Activated naive CD4-positive, alpha-beta T cell treated with anti-CD3 and anti-CD28 coated beads, Interleukin-2, amount 10 ng/mL, durations not matched to agents 7 days and 5 days (primary cell): Measurements from ENCODE around the gene DLG2.

ENCODE experiments used
- CTCF ChIA-PET: fragments of 350-600 bp; sonication (Branson Sonifier 250); formaldehyde crosslinking; loops from one replicate; lab custom pipeline; 2021; ENCODE audit warnings: antibody characterized with exemption; lab: Charles Lee
- DNase-seq: peaks from one replicate; pipeline ENCODE4 v3.0.0-alpha.2; 2020
- H3K27ac Mint-ChIP-seq: one replicate; pipeline ENCODE4 v1.8.0; 2021; ENCODE audit warnings: mild to moderate bottlenecking, moderate library complexity, mixed read lengths
- H3K27me3 Mint-ChIP-seq: one replicate; pipeline ENCODE4 v1.8.0; 2021; ENCODE audit warnings: mild to moderate bottlenecking, mixed read lengths
- H3K36me3 Mint-ChIP-seq: one replicate; pipeline ENCODE4 v1.8.0; 2021; ENCODE audit warnings: mixed read lengths
- H3K4me1 Mint-ChIP-seq: one replicate; pipeline ENCODE4 v1.8.0; 2021; ENCODE audit warnings: mixed read lengths
- H3K4me3 Mint-ChIP-seq: one replicate; pipeline ENCODE4 v1.8.0; 2021; ENCODE audit warnings: mild to moderate bottlenecking, moderate library complexity, mixed read lengths
- H3K9me3 Mint-ChIP-seq: one replicate; pipeline ENCODE4 v1.8.0; 2021; ENCODE audit warnings: mixed read lengths

Gene DLG2

DNA sequence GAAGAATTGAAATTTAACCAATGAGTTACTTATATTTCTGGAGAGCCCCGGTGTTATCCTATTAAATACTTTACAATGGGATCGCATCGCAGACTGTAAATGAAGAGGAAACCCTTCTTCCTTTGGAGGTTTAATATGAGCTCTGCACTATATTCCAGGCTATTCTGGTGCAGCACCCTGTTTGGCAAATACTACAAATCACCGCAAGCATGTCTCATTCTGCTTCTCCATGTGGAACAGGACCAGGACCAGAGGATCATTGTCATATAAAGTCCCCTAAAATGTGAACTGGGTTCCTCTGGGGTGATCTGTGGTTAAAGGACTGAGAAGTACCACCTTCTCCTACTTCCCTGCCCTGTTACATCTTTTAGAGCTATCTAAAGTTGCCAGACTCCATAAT, 703.7 kb downstream of the DLG2 start:
- CTCF ChIA-PET = interaction anchor here (0.7 kb wide), 1 partner anchor 27 kb away, joined by 3 read pairs; no protein-coding TSS in a partner anchor
- no peak overlapping the region for H3K4me3 Mint-ChIP-seq
- H3K36me3 Mint-ChIP-seq = no peaks in the 10 kb centered on the region
- no peaks in the 10 kb centered on the region for H3K27me3 Mint-ChIP-seq
- H3K9me3 Mint-ChIP-seq = peaks cover 2% of the 10 kb centered on the region
- no peaks in the 10 kb centered on the region for H3K4me1 Mint-ChIP-seq
- no peak overlapping the region for H3K27ac Mint-ChIP-seq
- no peak for DNase-seq

DNA sequence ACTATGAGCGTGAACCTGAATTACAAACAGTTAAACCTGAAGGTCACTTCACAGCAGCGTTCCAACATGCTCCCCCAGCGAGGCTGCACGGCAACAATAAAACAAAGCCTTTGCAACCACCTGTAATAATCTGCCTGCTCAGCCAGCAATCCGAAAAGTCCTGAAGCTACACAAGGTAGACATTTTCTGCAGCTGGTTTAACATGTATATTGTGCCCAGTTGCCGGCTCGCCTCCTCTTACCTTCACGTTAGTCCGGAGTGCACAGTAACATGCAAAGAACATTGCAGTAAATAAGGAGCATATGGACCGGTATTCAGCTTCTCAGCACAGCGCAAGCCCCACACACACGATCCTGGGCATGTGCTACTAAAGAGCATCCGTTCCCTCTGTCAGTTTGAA, 704.3 kb downstream of the DLG2 start:
- CTCF ChIA-PET = interaction anchor here (0.7 kb wide), 1 partner anchor 28 kb away, joined by 3 read pairs; no protein-coding TSS in a partner anchor
- H3K4me3 Mint-ChIP-seq = no peak overlapping the region
- no peak overlapping the region for H3K27ac Mint-ChIP-seq
- peaks cover 2% of the 10 kb centered on the region for H3K9me3 Mint-ChIP-seq
- no peaks in the 10 kb centered on the region for H3K36me3 Mint-ChIP-seq
- H3K27me3 Mint-ChIP-seq = no peaks in the 10 kb centered on the region
- H3K4me1 Mint-ChIP-seq = no peaks in the 10 kb centered on the region
- DNase-seq = no peak

GRCh38 chr11:84922212-84922805, 704.8 kb downstream of the DLG2 start:
- no peak overlapping the region for H3K4me3 Mint-ChIP-seq
- H3K27ac Mint-ChIP-seq = no peak overlapping the region
- CTCF ChIA-PET = no interaction called here
- H3K36me3 Mint-ChIP-seq = no peaks in the 10 kb centered on the region
- no peak for DNase-seq
- no peaks in the 10 kb centered on the region for H3K27me3 Mint-ChIP-seq
- H3K9me3 Mint-ChIP-seq = peaks cover 2% of the 10 kb centered on the region
- no peaks in the 10 kb centered on the region for H3K4me1 Mint-ChIP-seq

DNA sequence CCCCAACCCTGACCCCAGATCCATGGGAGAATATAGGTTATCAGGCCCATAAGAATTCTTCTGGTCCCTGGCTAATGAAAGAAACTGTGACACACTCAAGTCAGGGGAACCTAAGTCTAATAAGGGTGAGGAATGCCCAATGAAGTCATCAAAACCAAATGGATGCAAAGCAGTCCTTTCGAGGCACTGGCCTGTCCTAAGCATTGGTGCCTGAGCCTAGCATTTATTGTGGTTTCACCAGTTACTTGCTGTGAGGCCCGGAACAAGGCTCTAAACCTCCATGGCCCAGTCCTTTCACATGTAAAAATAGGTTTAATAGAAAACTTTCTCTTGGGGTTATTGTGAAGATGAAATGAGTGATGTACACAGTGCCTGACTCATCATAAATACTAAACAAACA, 712.6 kb downstream of the DLG2 start:
- Mint-ChIP-seq H3K4me3 (no peak overlapping the region), H3K27ac (no peak overlapping the region), H3K36me3 (no peaks in the 10 kb centered on the region), H3K4me1 (no peaks in the 10 kb centered on the region), H3K27me3 (no peaks in the 10 kb centered on the region), H3K9me3 (peaks cover 18% of the 10 kb centered on the region)
- no peak for DNase-seq
- CTCF ChIA-PET = no interaction called here

- H3K9me3 Mint-ChIP-seq = peaks cover 9% of the 10 kb centered on the region
- no peaks in the 10 kb centered on the region for H3K36me3 Mint-ChIP-seq
- H3K4me3 Mint-ChIP-seq = no peak overlapping the region
- no peak for DNase-seq
- no peak overlapping the region for H3K27ac Mint-ChIP-seq
- H3K4me1 Mint-ChIP-seq = no peaks in the 10 kb centered on the region
- H3K27me3 Mint-ChIP-seq = no peaks in the 10 kb centered on the region
- CTCF ChIA-PET = no interaction called here
Measured at GRCh38 chr11:84909740-84910139, 717.4 kb downstream of the DLG2 start.

DNA sequence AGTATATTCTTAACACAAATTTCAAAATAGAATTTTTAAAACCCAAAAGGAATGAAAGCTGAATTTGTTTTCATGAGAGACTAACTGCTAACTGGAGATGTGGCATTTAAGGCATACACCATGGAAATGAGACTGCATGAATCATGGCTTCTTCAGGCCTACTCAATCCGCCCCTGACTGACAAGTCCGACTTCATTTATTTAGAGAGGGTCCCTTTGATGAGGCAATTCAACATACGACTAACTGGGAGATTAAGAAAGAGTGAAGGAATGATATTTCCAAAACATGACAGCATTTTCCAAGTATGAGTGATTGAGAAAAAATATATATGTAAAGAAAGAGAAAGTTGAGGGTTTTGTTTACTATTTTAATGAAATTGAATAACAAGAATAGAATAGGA, 720.1 kb downstream of the DLG2 start:
- no peak for DNase-seq
- Mint-ChIP-seq H3K9me3 (peaks cover 6% of the 10 kb centered on the region), H3K27me3 (no peaks in the 10 kb centered on the region), H3K4me1 (no peaks in the 10 kb centered on the region), H3K36me3 (no peaks in the 10 kb centered on the region), H3K4me3 (no peak overlapping the region), H3K27ac (no peak overlapping the region)
- CTCF ChIA-PET = no interaction called here

GRCh38 chr11:84905411-84905810, 721.7 kb downstream of the DLG2 start:
- Mint-ChIP-seq H3K27me3 (no peaks in the 10 kb centered on the region), H3K36me3 (no peaks in the 10 kb centered on the region)
- CTCF ChIA-PET = no interaction called here

DNA sequence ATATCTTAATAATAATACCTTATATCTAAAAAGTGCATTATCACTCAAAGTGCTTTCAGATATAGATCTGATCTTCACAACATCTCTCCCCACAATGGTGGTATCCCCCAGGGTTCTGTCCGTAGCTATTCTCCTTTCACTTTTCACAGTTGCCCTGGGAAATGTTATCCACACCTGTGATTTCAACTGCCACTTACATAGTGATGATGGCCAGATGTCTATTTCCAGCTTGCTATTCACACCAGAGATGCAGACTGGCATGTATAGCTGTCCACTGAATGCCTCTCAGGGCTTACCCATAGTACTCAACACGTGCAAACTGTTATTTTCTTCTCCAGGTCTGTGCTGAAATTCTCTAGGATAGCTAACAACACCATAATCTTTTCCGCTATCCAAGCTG, 724.7 kb downstream of the DLG2 start:
- Mint-ChIP-seq H3K27ac (no peak overlapping the region), H3K27me3 (no peaks in the 10 kb centered on the region), H3K36me3 (no peaks in the 10 kb centered on the region), H3K4me1 (no peaks in the 10 kb centered on the region), H3K4me3 (no peak overlapping the region), H3K9me3 (peaks cover 6% of the 10 kb centered on the region)
- CTCF ChIA-PET = no interaction called here
- DNase-seq = no peak

More at GRCh38 chr11:84905411-84905810, 721.7 kb downstream of the DLG2 start:
- peaks cover 6% of the 10 kb centered on the region for H3K9me3 Mint-ChIP-seq
- H3K4me3 Mint-ChIP-seq = no peak overlapping the region
- H3K27ac Mint-ChIP-seq = no peak overlapping the region
- no peaks in the 10 kb centered on the region for H3K4me1 Mint-ChIP-seq
- no peak for DNase-seq

GRCh38 chr11:84901991-84902390, 725.2 kb downstream of the DLG2 start:
- Mint-ChIP-seq H3K36me3 (no peaks in the 10 kb centered on the region), H3K27me3 (no peaks in the 10 kb centered on the region), H3K4me3 (no peak overlapping the region), H3K27ac (no peak overlapping the region), H3K4me1 (no peaks in the 10 kb centered on the region), H3K9me3 (peaks cover 6% of the 10 kb centered on the region)
- no peak for DNase-seq
- CTCF ChIA-PET = no interaction called here

DNA sequence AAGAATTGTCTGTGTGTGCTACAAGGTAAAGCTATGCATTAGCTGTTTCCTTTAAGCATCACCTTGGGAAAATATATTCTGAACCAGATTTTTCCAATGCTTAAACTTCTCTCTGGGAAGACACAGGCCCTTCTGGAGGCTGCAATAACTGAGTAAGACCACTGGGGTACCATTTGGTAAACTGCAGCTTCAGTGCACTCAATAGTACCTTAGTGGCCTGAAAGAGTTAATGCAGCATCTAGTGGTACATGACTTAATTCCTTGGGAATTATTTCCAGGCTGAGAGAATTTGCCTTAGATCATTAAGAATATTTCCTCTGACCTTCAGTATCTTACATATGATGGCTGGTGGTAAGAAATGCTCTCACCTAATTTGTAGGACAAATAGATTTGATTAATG, 727.4 kb downstream of the DLG2 start:
- no peaks in the 10 kb centered on the region for H3K27me3 Mint-ChIP-seq
- H3K36me3 Mint-ChIP-seq = no peaks in the 10 kb centered on the region
- H3K9me3 Mint-ChIP-seq = peaks cover 4% of the 10 kb centered on the region
- no peak overlapping the region for H3K27ac Mint-ChIP-seq
- H3K4me3 Mint-ChIP-seq = no peak overlapping the region
- CTCF ChIA-PET = no interaction called here
- H3K4me1 Mint-ChIP-seq = no peaks in the 10 kb centered on the region
- no peak for DNase-seq

DNA sequence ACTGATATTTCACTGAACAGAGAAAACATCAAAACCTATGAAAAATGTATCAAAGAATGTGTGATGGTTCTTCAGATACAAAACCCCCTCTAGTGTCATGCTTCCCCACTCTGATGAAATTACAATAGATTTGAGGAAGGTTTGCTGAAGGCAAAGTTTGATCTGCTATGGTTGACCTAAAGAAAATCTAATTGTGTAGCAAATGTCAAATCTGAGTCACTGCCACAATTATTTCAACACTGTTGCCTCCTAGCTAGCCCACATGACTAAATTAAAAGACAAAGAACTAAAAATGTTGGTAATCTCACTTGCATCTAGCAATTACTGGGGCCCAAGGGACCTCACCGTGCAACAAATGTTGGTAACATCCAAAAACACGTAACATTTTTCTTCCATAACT, 728.0 kb downstream of the DLG2 start:
- no peak for DNase-seq

DNA sequence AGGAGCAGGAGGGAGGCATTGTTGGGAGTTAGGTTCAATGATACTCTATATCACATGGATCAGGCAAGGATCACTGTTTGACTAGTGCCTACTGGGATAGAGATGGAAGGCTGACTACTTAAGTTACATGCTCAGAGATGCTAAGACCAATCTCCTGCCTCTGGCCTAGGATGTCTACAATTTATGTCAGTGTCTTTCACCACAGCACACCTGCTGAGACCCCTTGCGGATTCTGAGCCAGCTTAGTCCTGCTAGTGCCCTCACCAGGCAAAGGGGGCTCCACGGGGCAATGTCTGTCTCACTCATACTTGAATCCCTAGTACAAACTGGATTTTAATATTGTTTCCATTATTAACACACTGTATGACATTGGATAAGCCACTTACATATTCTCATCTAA, 732.5 kb downstream of the DLG2 start:
- no peak for DNase-seq
- H3K4me3 Mint-ChIP-seq = no peak overlapping the region
- no peaks in the 10 kb centered on the region for H3K36me3 Mint-ChIP-seq
- no peaks in the 10 kb centered on the region for H3K27me3 Mint-ChIP-seq
- CTCF ChIA-PET = no interaction called here
- no peak overlapping the region for H3K27ac Mint-ChIP-seq
- peaks cover 3% of the 10 kb centered on the region for H3K9me3 Mint-ChIP-seq
- no peaks in the 10 kb centered on the region for H3K4me1 Mint-ChIP-seq

More for the DNA sequence above, 728.0 kb downstream of the DLG2 start:
- Mint-ChIP-seq H3K36me3 (no peaks in the 10 kb centered on the region), H3K27me3 (no peaks in the 10 kb centered on the region), H3K4me3 (no peak overlapping the region), H3K9me3 (peaks cover 4% of the 10 kb centered on the region), H3K27ac (no peak overlapping the region), H3K4me1 (no peaks in the 10 kb centered on the region)
- CTCF ChIA-PET = interaction anchor here (0.6 kb wide), 1 partner anchor 11 kb away, joined by 3 read pairs; no protein-coding TSS in a partner anchor

- CTCF ChIA-PET = no interaction called here
- H3K4me3 Mint-ChIP-seq = no peak overlapping the region
- peaks cover 3% of the 10 kb centered on the region for H3K9me3 Mint-ChIP-seq
Measured at GRCh38 chr11:84890676-84891075, 736.5 kb downstream of the DLG2 start.

DNA sequence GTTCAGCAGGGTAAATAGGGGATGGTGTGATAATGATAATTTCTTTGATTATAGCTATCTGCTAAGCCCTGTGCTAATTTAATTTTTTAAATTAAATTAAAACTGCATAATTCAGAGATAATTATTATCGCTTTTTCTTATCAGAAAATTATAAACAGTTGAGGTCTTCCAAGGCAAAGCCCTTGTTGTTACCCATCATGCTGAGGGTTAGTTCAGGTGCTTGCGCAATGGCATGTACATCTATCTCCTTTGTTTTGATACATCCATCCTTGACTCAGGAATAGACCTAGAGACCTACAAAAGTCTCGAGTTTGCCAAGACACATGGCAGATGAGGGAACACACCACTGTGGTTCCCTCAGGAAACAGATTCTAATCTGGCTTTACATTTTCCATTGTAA, 737.6 kb downstream of the DLG2 start:
- Mint-ChIP-seq H3K27ac (no peak overlapping the region), H3K4me3 (no peak overlapping the region), H3K36me3 (no peaks in the 10 kb centered on the region), H3K27me3 (no peaks in the 10 kb centered on the region), H3K9me3 (peaks cover 3% of the 10 kb centered on the region), H3K4me1 (no peaks in the 10 kb centered on the region)
- CTCF ChIA-PET = no interaction called here
- no peak for DNase-seq

More at GRCh38 chr11:84890676-84891075, 736.5 kb downstream of the DLG2 start:
- no peak overlapping the region for H3K27ac Mint-ChIP-seq
- DNase-seq = no peak
- H3K4me1 Mint-ChIP-seq = no peaks in the 10 kb centered on the region
- H3K36me3 Mint-ChIP-seq = no peaks in the 10 kb centered on the region
- H3K27me3 Mint-ChIP-seq = no peaks in the 10 kb centered on the region

GRCh38 chr11:84887055-84887629, 740.0 kb downstream of the DLG2 start:
- Mint-ChIP-seq H3K36me3 (no peaks in the 10 kb centered on the region), H3K27me3 (no peaks in the 10 kb centered on the region), H3K27ac (no peak overlapping the region), H3K9me3 (peaks cover 2% of the 10 kb centered on the region), H3K4me3 (no peak overlapping the region), H3K4me1 (no peaks in the 10 kb centered on the region)
- no peak for DNase-seq
- CTCF ChIA-PET = interaction anchor here (0.6 kb wide), 1 partner anchor 50 kb away, joined by 3 read pairs; no protein-coding TSS in a partner anchor
